ENCODE data around the gene ARMC9. TPM values are rescaled to one million over a fixed set of nuclear protein-coding genes. Genes with fewer than 3 reads are reported as not detected.

The ARMC9 gene
- total RNA-seq, 1 experiment from 2014 or later: 3.3 TPM

- no peak overlapping the region for H3K4me3 Mint-ChIP-seq (ENCODE audit: unreplicated experiment)
- Histone ChIP-seq H3K4me3 (ENCODE audit: low read depth, low read length) (no peak overlapping the region), H3K4me1 (peaks cover 18% of the 10 kb centered on the region; the same call in 1 of the 2 replicates), H3K36me3 (ENCODE audit: control insufficient read depth, insufficient read depth, low read length) (no peaks in the 10 kb centered on the region), H3K27me3 (replicated peaks; ENCODE audit: control insufficient read depth, insufficient read depth, low read length) (no peaks in the 10 kb centered on the region), H3K9me3 (no peaks in the 10 kb centered on the region)
- ChIA-PET POLR2A (no interaction called here), CTCF (no interaction called here)
- no peaks in the 10 kb centered on the region for H3K9me3 Mint-ChIP-seq (ENCODE audit: unreplicated experiment)
- H3K4me1 Mint-ChIP-seq (ENCODE audit: low read depth, unreplicated experiment): no peaks in the 10 kb centered on the region
- BruUV-seq (replicated peaks): no TSS peak
- no peak for TF ChIP-seq CTCF (IDR thresholded peaks at IDR 0.05; ENCODE audit: insufficient read depth in 1 of 2, low read depth in 1 of 2, low read length in 1 of 2, severe bottlenecking in 1 of 2, unreplicated experiment in 1 of 2)
- no peak overlapping the region for H3K27ac Mint-ChIP-seq (ENCODE audit: unreplicated experiment)
- no peaks in the 10 kb centered on the region for H3K27me3 Mint-ChIP-seq (ENCODE audit: insufficient read depth, unreplicated experiment)
- no peaks in the 10 kb centered on the region for H3K36me3 Mint-ChIP-seq (ENCODE audit: insufficient read depth, unreplicated experiment)
- no peak for DNase-seq
- intact Hi-C loops (cut with micrococcal nuclease; ENCODE audit: unreplicated experiment): no loop called here
These were observed 172.0 kb downstream of the ARMC9 start for GRCh38 chr2:231370429-231370748.

GRCh38 chr2:231370749-231371429, 172.5 kb downstream of the ARMC9 start:
- no peak overlapping the region for H3K27ac Mint-ChIP-seq (ENCODE audit: unreplicated experiment)

GRCh38 chr2:231371430-231372054, 173.1 kb downstream of the ARMC9 start:
- ChIA-PET CTCF (interaction anchor here (0.6 kb wide), 1 partner anchor 16 kb away, joined by 6 read pairs; no protein-coding TSS in a partner anchor), POLR2A (interaction anchor here (0.7 kb wide), 1 partner anchor 81 kb away, joined by 3 read pairs; no protein-coding TSS in a partner anchor)
- DNase-seq: no peak
- Histone ChIP-seq H3K4me3 (ENCODE audit: low read depth, low read length) (no peak overlapping the region), H3K9me3 (no peaks in the 10 kb centered on the region), H3K4me1 (peaks cover 11% of the 10 kb centered on the region; the same call in 1 of the 2 replicates), H3K36me3 (ENCODE audit: control insufficient read depth, insufficient read depth, low read length) (no peaks in the 10 kb centered on the region), H3K27me3 (replicated peaks; ENCODE audit: control insufficient read depth, insufficient read depth, low read length) (no peaks in the 10 kb centered on the region)
- H3K9me3 Mint-ChIP-seq (ENCODE audit: unreplicated experiment): no peaks in the 10 kb centered on the region
- TF ChIP-seq CTCF (IDR thresholded peaks at IDR 0.05; ENCODE audit: insufficient read depth in 1 of 2, low read depth in 1 of 2, low read length in 1 of 2, severe bottlenecking in 1 of 2, unreplicated experiment in 1 of 2): no peak
- H3K36me3 Mint-ChIP-seq (ENCODE audit: insufficient read depth, unreplicated experiment): no peaks in the 10 kb centered on the region
- no peak overlapping the region for H3K27ac Mint-ChIP-seq (ENCODE audit: unreplicated experiment)
- H3K4me1 Mint-ChIP-seq (ENCODE audit: low read depth, unreplicated experiment): no peaks in the 10 kb centered on the region
- H3K27me3 Mint-ChIP-seq (ENCODE audit: insufficient read depth, unreplicated experiment): no peaks in the 10 kb centered on the region
- no peak overlapping the region for H3K4me3 Mint-ChIP-seq (ENCODE audit: unreplicated experiment)
- BruUV-seq (replicated peaks): no TSS peak
- intact Hi-C loops (cut with micrococcal nuclease; ENCODE audit: unreplicated experiment): no loop called here

More at GRCh38 chr2:231370749-231371429, 172.5 kb downstream of the ARMC9 start:
- intact Hi-C loops (cut with micrococcal nuclease; ENCODE audit: unreplicated experiment): no loop called here
- no peaks in the 10 kb centered on the region for H3K9me3 Mint-ChIP-seq (ENCODE audit: unreplicated experiment)
- no peak overlapping the region for H3K4me3 Mint-ChIP-seq (ENCODE audit: unreplicated experiment)
- CTCF ChIA-PET: interaction anchor here (0.6 kb wide), 1 partner anchor 15 kb away, joined by 6 read pairs; no protein-coding TSS in a partner anchor
- Histone ChIP-seq H3K4me3 (ENCODE audit: low read depth, low read length) (no peak overlapping the region), H3K9me3 (no peaks in the 10 kb centered on the region), H3K36me3 (ENCODE audit: control insufficient read depth, insufficient read depth, low read length) (no peaks in the 10 kb centered on the region), H3K27me3 (replicated peaks; ENCODE audit: control insufficient read depth, insufficient read depth, low read length) (no peaks in the 10 kb centered on the region), H3K4me1 (peaks cover 13% of the 10 kb centered on the region; the same call in 1 of the 2 replicates)
- H3K27me3 Mint-ChIP-seq (ENCODE audit: insufficient read depth, unreplicated experiment): no peaks in the 10 kb centered on the region
- no peaks in the 10 kb centered on the region for H3K36me3 Mint-ChIP-seq (ENCODE audit: insufficient read depth, unreplicated experiment)
- DNase-seq: no peak
- no TSS peak for BruUV-seq (replicated peaks)
- no peaks in the 10 kb centered on the region for H3K4me1 Mint-ChIP-seq (ENCODE audit: low read depth, unreplicated experiment)
- POLR2A ChIA-PET: no interaction called here
- TF ChIP-seq CTCF (IDR thresholded peaks at IDR 0.05; ENCODE audit: insufficient read depth in 1 of 2, low read depth in 1 of 2, low read length in 1 of 2, severe bottlenecking in 1 of 2, unreplicated experiment in 1 of 2): no peak
